KMS-11 (cell line): ENCODE data around the gene PHACTR1.

Experiments used
- H2AFZ ChIP-seq: fragments of 200-600 bp; sonication (generic); 2 replicates; pipeline ENCODE4 v1.6.1; 2016; ENCODE audit warnings: antibody characterized with exemption, mixed run types, low read depth
- H3K27ac ChIP-seq: fragments of 200-600 bp; sonication (generic); 2 replicates; pipeline ENCODE4 v1.6.1; 2016; ENCODE audit warnings: mild to moderate bottlenecking, mixed run types
- H3K27me3 ChIP-seq: fragments of 200-600 bp; sonication (generic); 2 replicates; pipeline ENCODE4 v1.6.1; 2017; ENCODE audit warnings: mild to moderate bottlenecking, low read depth, mixed run types, moderate library complexity; ENCODE audit not compliant: insufficient read depth
- H3K36me3 ChIP-seq: fragments of 200-600 bp; sonication (generic); 2 replicates; pipeline ENCODE4 v1.6.1; 2017; ENCODE audit warnings: mild to moderate bottlenecking, mixed run types; ENCODE audit not compliant: insufficient read depth
- H3K4me1 ChIP-seq: fragments of 200-600 bp; sonication (generic); 2 replicates; pipeline ENCODE4 v1.6.1; 2016; ENCODE audit warnings: mild to moderate bottlenecking, low read depth, mixed run types; ENCODE audit not compliant: poor library complexity, severe bottlenecking
- H3K4me2 ChIP-seq: fragments of 200-600 bp; sonication (generic); 2 replicates; pipeline ENCODE4 v1.7.0; 2016; ENCODE audit warnings: mild to moderate bottlenecking, mixed run types
- H3K4me3 ChIP-seq: fragments of 200-600 bp; sonication (generic); IDR thresholded peaks from 2 replicates; pipeline ENCODE4 v1.6.1; 2017; ENCODE audit warnings: low read depth, low read length, mixed read lengths; ENCODE audit not compliant: insufficient read depth
- H3K79me2 ChIP-seq: fragments of 200-600 bp; sonication (generic); 2 replicates; pipeline ENCODE4 v1.6.1; 2016; ENCODE audit warnings: low read depth, mixed run types; ENCODE audit not compliant: insufficient read depth
- H3K9ac ChIP-seq: fragments of 200-600 bp; sonication (generic); 2 replicates; pipeline ENCODE4 v1.6.1; 2016; ENCODE audit warnings: mild to moderate bottlenecking, mixed run types
- H4K20me1 ChIP-seq: fragments of 200-600 bp; sonication (generic); 2 replicates; pipeline ENCODE4 v1.6.1; 2016; ENCODE audit warnings: mild to moderate bottlenecking, mixed run types; ENCODE audit not compliant: insufficient read depth
- CTCF ChIP-seq: fragments of 200-600 bp; sonication (generic); conservative IDR thresholded peaks from 2 replicates; pipeline ENCODE4 v1.6.1; 2017; ENCODE audit warnings: low read depth, mild to moderate bottlenecking, antibody characterized with exemption, low read length, moderate library complexity, mixed read lengths

The PHACTR1 gene

GRCh38 chr6:13146442-13146841 lies 429.9 kb downstream of the PHACTR1 start:
- H3K36me3 ChIP-seq: no peaks in the 10 kb centered on the region
- no peak overlapping the region for H3K9ac ChIP-seq
- no peak overlapping the region for H3K4me3 ChIP-seq
- no peak overlapping the region for H3K4me2 ChIP-seq
- no peaks in the 10 kb centered on the region for H3K27me3 ChIP-seq
- H3K27ac ChIP-seq: no peak overlapping the region
- no peaks in the 10 kb centered on the region for H3K4me1 ChIP-seq
- no peaks in the 10 kb centered on the region for H4K20me1 ChIP-seq
- H2AFZ ChIP-seq: no peak overlapping the region
- no peaks in the 10 kb centered on the region for H3K79me2 ChIP-seq
- no peak for TF ChIP-seq CTCF

- Histone ChIP-seq H3K79me2 (no peaks in the 10 kb centered on the region), H3K4me3 (no peak overlapping the region), H3K27ac (no peak overlapping the region), H3K27me3 (no peaks in the 10 kb centered on the region), H3K4me1 (no peaks in the 10 kb centered on the region), H3K36me3 (no peaks in the 10 kb centered on the region), H3K9ac (no peak overlapping the region), H3K4me2 (no peak overlapping the region), H4K20me1 (no peaks in the 10 kb centered on the region), H2AFZ (no peak overlapping the region)
- no peak for TF ChIP-seq CTCF
Observed at GRCh38 chr6:13147376-13147775, 430.8 kb downstream of the PHACTR1 start.

GRCh38 chr6:13147782-13148181 lies 431.2 kb downstream of the PHACTR1 start:
- H4K20me1 ChIP-seq: no peaks in the 10 kb centered on the region
- no peak overlapping the region for H2AFZ ChIP-seq
- no peak overlapping the region for H3K4me3 ChIP-seq
- no peak for TF ChIP-seq CTCF
- no peak overlapping the region for H3K4me2 ChIP-seq
- no peak overlapping the region for H3K9ac ChIP-seq
- no peak overlapping the region for H3K27ac ChIP-seq
- H3K36me3 ChIP-seq: no peaks in the 10 kb centered on the region
- H3K79me2 ChIP-seq: no peaks in the 10 kb centered on the region
- H3K4me1 ChIP-seq: no peaks in the 10 kb centered on the region
- H3K27me3 ChIP-seq: no peaks in the 10 kb centered on the region

GRCh38 chr6:13152764-13153163 lies 436.2 kb downstream of the PHACTR1 start:
- TF ChIP-seq CTCF: no peak
- H3K27ac ChIP-seq: no peak overlapping the region

GRCh38 chr6:13156381-13156780 lies 439.8 kb downstream of the PHACTR1 start:
- Histone ChIP-seq H3K4me2 (no peak overlapping the region), H3K79me2 (no peaks in the 10 kb centered on the region), H3K36me3 (no peaks in the 10 kb centered on the region), H3K27ac (no peak overlapping the region), H4K20me1 (no peaks in the 10 kb centered on the region), H2AFZ (no peak overlapping the region), H3K9ac (no peak overlapping the region), H3K4me1 (no peaks in the 10 kb centered on the region), H3K27me3 (no peaks in the 10 kb centered on the region), H3K4me3 (no peak overlapping the region)
- TF ChIP-seq CTCF: no peak

More at GRCh38 chr6:13152764-13153163, 436.2 kb downstream of the PHACTR1 start:
- Histone ChIP-seq H4K20me1 (no peaks in the 10 kb centered on the region), H3K4me1 (no peaks in the 10 kb centered on the region), H3K9ac (no peak overlapping the region), H3K4me2 (no peak overlapping the region), H3K36me3 (no peaks in the 10 kb centered on the region), H3K79me2 (no peaks in the 10 kb centered on the region), H3K27me3 (no peaks in the 10 kb centered on the region), H3K4me3 (no peak overlapping the region), H2AFZ (no peak overlapping the region)
